Heart left ventricle (tissue), 16 donors: Measurements from ENCODE around the gene DYNC2H1. TPM values are rescaled to one million over a fixed set of nuclear protein-coding genes. Genes with fewer than 3 reads are reported as not detected.
A peak's percentile ranks its signal among the peaks of the same experiment; 100 is the strongest.

Experiments used
- ATAC-seq, 4 donors: fragments of 200-7000 bp; cut with Tn5 transposase; one replicate each; pipeline ENCODE4 v1.9.1; 2020 to 2022; ENCODE audit warnings: moderate library complexity in 4 of 4, mild to moderate bottlenecking in 3 of 4, moderate number of reproducible peaks in 1 of 4
- DNase-seq, 5 donors: peaks; one replicate each; pipeline ENCODE4 v3.0.0-alpha.2; 2020
- H3K27ac ChIP-seq, 12 donors: fragments of 200-600 bp; sonication (generic) in 4 of 12; one replicate each; pipeline versions ENCODE4 v1.5.0 to v1.8.0; 2016 to 2022; ENCODE audit warnings: mild to moderate bottlenecking in 2 of 12
- H3K27me3 ChIP-seq, 9 donors: fragments of 200-600 bp; sonication (generic) in 2 of 9; one replicate each; pipeline versions ENCODE4 v1.5.1 to v1.8.0; 2016 to 2022; ENCODE audit warnings: mild to moderate bottlenecking in 3 of 9
- H3K36me3 ChIP-seq, 9 donors: fragments of 200-600 bp; sonication (generic) in 2 of 9; one replicate each; pipeline versions ENCODE4 v1.5.0 to v1.8.0; 2018 to 2022; ENCODE audit warnings: mild to moderate bottlenecking in 2 of 9
- H3K4me1 ChIP-seq, 12 donors: fragments of 200-600 bp; sonication (generic) in 4 of 12; one replicate each; pipeline versions ENCODE4 v1.5.0 to v1.8.0; 2016 to 2022; ENCODE audit warnings: mild to moderate bottlenecking in 3 of 12
- H3K4me3 ChIP-seq, 12 donors: fragments of 200-600 bp; sonication (generic) in 4 of 12; one replicate each; pipeline versions ENCODE4 v1.5.0 to v1.8.0; 2017 to 2022; ENCODE audit warnings: mild to moderate bottlenecking in 9 of 12, moderate library complexity in 4 of 12
- H3K9me3 ChIP-seq, 12 donors: fragments of 200-600 bp; sonication (generic) in 4 of 12; one replicate each; pipeline versions ENCODE4 v1.5.0 to v1.8.0; 2016 to 2022; ENCODE audit warnings: mild to moderate bottlenecking in 1 of 12
- CTCF ChIP-seq, 12 donors: fragments of 200-600 bp; sonication (generic) in 4 of 12; IDR thresholded peaks; one replicate each; pipeline versions ENCODE4 v1.5.0 to v1.8.0; 2018 to 2022; ENCODE audit warnings: antibody characterized with exemption in 12 of 12, mild to moderate bottlenecking in 5 of 12
- POLR2A ChIP-seq, 2 donors: fragments of 450-650 bp; IDR thresholded peaks; one replicate each; pipeline ENCODE4 v1.6.1; 2017; ENCODE audit warnings: antibody characterized with exemption in 2 of 2, mild to moderate bottlenecking in 2 of 2, moderate library complexity in 2 of 2
- WGBS, 4 donors: extraction: QIAGEN DNeasy Blood & Tissue Kit in 2 of 4; methylation state at CpG; one replicate each; pipeline versions ENCODE4 v1.1.5 to v1.1.7; 2013 to 2018; 5-methylcytosine and 5-hydroxymethylcytosine counted together
- intact Hi-C, 10 donors: fragments of 100-400 bp; cut with DNase I; formaldehyde crosslinking; loops; one replicate each; pipeline versions ENCODE4 v1.11.1 to v1.14.2; 2022
- polyA plus RNA-seq, 2 donors: library from polyadenylated mRNA; stranded (reverse); fragments of 200-250 nt; gene quantifications; one replicate each; pipeline ENCODE4 v1.2.3, GENCODE V29; 2013
- total RNA-seq, 9 donors: library from RNA; depleted of rRNA in 2 of 9; stranded (reverse); fragments of >200 nt in 2 of 9; fragmentation: NEBNext Ultra II Directional in 3 of 9; extraction: Animal tissue kit (Norgen Biotek cat#: 25700) in 3 of 9; gene quantifications; one replicate each; pipeline versions ENCODE4 v1.1.0 to v1.2.4, GENCODE V29; 2016 to 2023
- donor health status: ischemic (EF 13 %, LVEDD 7.1; RV severe dilation, severe dysfunction).
- donor health status: healthy with polysubstance abuse.
- donor health status: DM: no; HTN: yes; CAD: no.
- donor health status: DM: no; HTN: no; CAD: no.
- donor health status: ischemic (EF 25% LVEDD 6.9; RV normal size, moderate dysfunction).
- donor health status: ischemic (EF 25% LVEDD 5.7; RV mildly dilated, moderate dysfunction).
- donor health status: healthy.
- donor health status: DM: yes; HTN: yes; CAD: no.
- donor health status: ischemic (EF 35%, LVEDD 5.7; RV mildly dilated, moderate dysfunction).
- donor health status: nonischemic (EF 11% LVEDD 7.7; RV severe dilation, severe dysfunction).
- donor health status: DM: yes; HTN: yes; CAD: no.
- donor health status: PGD.
- donor health status: ischemic (EF 29% LVEDD 5.4; RV normal size, mild dysfunction).
- donor health status: nonischemic (EF 23%, LVEDD 6.1; RV moderate dilation, normal function).

Gene DYNC2H1
- total and polyA plus RNA-seq, 11 donors, result 2.3 to 7.2 (median 3.7) TPM

- peaks cover 0 to 8% (median 0%) of the 10 kb centered on the region in 12 donors for H3K4me1 ChIP-seq
- H3K9me3 ChIP-seq, result no peaks in the 10 kb centered on the region
- 43 to 70% (median 60%) methylated on average over 2 of the region's 2 CpGs for WGBS, 4 donors
- DNase-seq, result no peak
- no peak for ATAC-seq
- intact Hi-C loops, result no loop called here
- no peaks in the 10 kb centered on the region for H3K27me3 ChIP-seq
- no peak overlapping the region for H3K4me3 ChIP-seq
- no peak for TF ChIP-seq POLR2A (IDR thresholded peaks at IDR 0.05)
- TF ChIP-seq CTCF (IDR thresholded peaks at IDR 0.05), result no peak
- no peaks in the 10 kb centered on the region for H3K36me3 ChIP-seq
- no peak overlapping the region for H3K27ac ChIP-seq
Measured at GRCh38 chr11:103528596-103528995, 419.4 kb downstream of the DYNC2H1 start.

GRCh38 chr11:103529181-103529684 lies 420.0 kb downstream of the DYNC2H1 start:
- intact Hi-C loops, result no loop called here
- H3K4me1 ChIP-seq, result peaks cover 0 to 8% (median 0%) of the 10 kb centered on the region in 12 donors
- no peak overlapping the region for H3K4me3 ChIP-seq
- DNase-seq (no peak), ATAC-seq (peak in 3 of 4 donors; percentile 63 to 87 (median 71))
- H3K27me3 ChIP-seq, result no peaks in the 10 kb centered on the region
- no peak for TF ChIP-seq POLR2A (IDR thresholded peaks at IDR 0.05)
- TF ChIP-seq CTCF (IDR thresholded peaks at IDR 0.05), result no peak
- H3K36me3 ChIP-seq, result no peaks in the 10 kb centered on the region
- H3K9me3 ChIP-seq, result no peaks in the 10 kb centered on the region
- no peak overlapping the region for H3K27ac ChIP-seq
- 40 to 61% (median 52%) methylated on average over 4 of the region's 4 CpGs for WGBS, 4 donors

Other genes starting within 250 kb of the DYNC2H1 start
- gene MMP12, start 234.4 kb upstream of the DYNC2H1 start, total RNA-seq, result under 1 TPM in 2 of 9 donors, not detected in 7; 0.16 to 0.21 TPM
- gene MMP12, start 234.4 kb upstream of the DYNC2H1 start, polyA plus RNA-seq, result not detected
- not detected for gene MMP13, start 153.7 kb upstream of the DYNC2H1 start, total RNA-seq
- gene MMP13, start 153.7 kb upstream of the DYNC2H1 start, polyA plus RNA-seq, result not detected
- gene DCUN1D5, start 17.3 kb upstream of the DYNC2H1 start, total RNA-seq, result 10 to 100 TPM; 17.6 to 37.9 (median 24.5) TPM
- gene DCUN1D5, start 17.3 kb upstream of the DYNC2H1 start, polyA plus RNA-seq, result 10 to 100 TPM; 11.9 to 51.6 TPM